ENCODE data around the gene USP6NL. TPM values are rescaled to one million over a fixed set of nuclear protein-coding genes. Genes with fewer than 3 reads are reported as not detected.

Gene USP6NL
- total and polyA plus RNA-seq, 2 of the 8 experiments (the other 6 are each of a cell fraction or from before 2014, with no cell fraction given): 10.9 to 28.8 TPM

DNA sequence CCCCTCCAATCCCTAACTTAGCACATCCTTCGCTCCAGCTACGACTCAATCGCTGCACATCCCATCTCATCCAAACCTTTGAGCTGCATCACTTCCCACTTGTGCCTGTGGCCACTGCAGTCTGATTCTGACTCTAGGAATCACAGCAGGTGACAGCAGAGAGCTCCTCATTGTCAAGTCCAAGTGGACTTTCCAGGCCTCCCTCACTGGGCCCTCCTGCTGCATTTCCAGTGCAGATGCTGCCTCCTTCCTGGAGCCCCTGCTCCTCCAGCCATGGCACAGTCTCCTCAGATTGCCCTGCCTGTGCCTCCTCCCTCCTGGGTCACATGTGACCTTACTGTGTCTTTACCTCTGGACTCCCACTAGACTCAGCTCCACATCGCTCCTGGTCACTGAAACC, 157.3 kb downstream of the USP6NL start (continued):
- no peak for TF ChIP-seq RXRA (IDR thresholded peaks at IDR 0.05; ENCODE audit: insufficient read depth, low read depth, low read length)
- TF ChIP-seq SP2 (IDR thresholded peaks at IDR 0.05; ENCODE audit: low read length): no peak
- no peak for TF ChIP-seq POU5F1 (IDR thresholded peaks at IDR 0.05; ENCODE audit: low read depth, low read length)
- TF ChIP-seq SIX5 (IDR thresholded peaks at IDR 0.05; ENCODE audit: low read depth, low read length): no peak
- no peak for TF ChIP-seq TCF12 (IDR thresholded peaks at IDR 0.05; ENCODE audit: low read depth, low read length)
- TF ChIP-seq TAF7 (optimal IDR thresholded peaks at IDR 0.05; ENCODE audit: borderline replicate concordance, low read depth, low read length): no peak
- no peak for TF ChIP-seq PHF8 (conservative IDR thresholded peaks at IDR 0.05; ENCODE audit: low read depth, low read length)
- TF ChIP-seq SAP30 (IDR thresholded peaks at IDR 0.05; ENCODE audit: insufficient read depth, insufficient replicate concordance, low read length): no peak
- TF ChIP-seq EGR1 (IDR thresholded peaks at IDR 0.05; ENCODE audit: borderline replicate concordance, low read depth, low read length): no peak
